Liver (tissue), 9 donors: Measurements from ENCODE around the gene SLC4A8. TPM values are rescaled to one million over a fixed set of nuclear protein-coding genes. Genes with fewer than 3 reads are reported as not detected.

Experiments used
- DNase-seq: peaks from one replicate; pipeline ENCODE4 v3.0.0-alpha.2; 2017; ENCODE audit warnings: low spot score
- H3K27ac ChIP-seq, 2 donors: one replicate each; pipeline ENCODE4 v1.7.0; 2013; ENCODE audit warnings: inconsistent platforms in 2 of 2, low read length in 2 of 2, control low read depth in 1 of 2, low read depth in 1 of 2, mild to moderate bottlenecking in 1 of 2
- H3K27me3 ChIP-seq, 4 donors: one replicate each; pipeline versions ENCODE4 v1.6.1 to v1.7.0; 2013; ENCODE audit warnings: low read length in 3 of 4, inconsistent platforms in 1 of 4, mild to moderate bottlenecking in 1 of 4, moderate library complexity in 1 of 4; ENCODE audit not compliant: control insufficient read depth in 4 of 4, insufficient read depth in 4 of 4
- H3K36me3 ChIP-seq, 4 donors: one replicate each; pipeline versions ENCODE4 v1.6.1 to v1.7.0; 2013; ENCODE audit warnings: low read length in 3 of 4, mild to moderate bottlenecking in 3 of 4, low read depth in 1 of 4, moderate library complexity in 1 of 4; ENCODE audit not compliant: control insufficient read depth in 4 of 4, insufficient read depth in 3 of 4
- H3K4me1 ChIP-seq, 4 donors: one replicate each; pipeline versions ENCODE4 v1.6.1 to v1.7.0; 2013; ENCODE audit warnings: low read length in 3 of 4, mild to moderate bottlenecking in 3 of 4, moderate library complexity in 1 of 4; ENCODE audit not compliant: control insufficient read depth in 4 of 4, insufficient read depth in 4 of 4
- H3K4me3 ChIP-seq, 3 donors: one replicate each; pipeline versions ENCODE4 v1.6.1 to v1.7.0; 2013; ENCODE audit warnings: low read length in 3 of 3, control low read depth in 1 of 3, low read depth in 1 of 3, mild to moderate bottlenecking in 1 of 3
- H3K9ac ChIP-seq, 2 donors: one replicate each; pipeline ENCODE4 v1.7.0; 2013; ENCODE audit warnings: low read length in 2 of 2, mild to moderate bottlenecking in 2 of 2, moderate library complexity in 2 of 2, control low read depth in 1 of 2, low read depth in 1 of 2
- H3K9me3 ChIP-seq, 4 donors: one replicate each; pipeline versions ENCODE4 v1.6.1 to v1.7.0; 2013; ENCODE audit warnings: low read length in 3 of 4; ENCODE audit not compliant: control insufficient read depth in 4 of 4
- ATF3 ChIP-seq: IDR thresholded peaks from 2 replicates; pipeline ENCODE4 v1.6.1; 2016; ENCODE audit warnings: antibody characterized with exemption
- EGR1 ChIP-seq, 2 donors: IDR thresholded peaks; 2 replicates each; pipeline ENCODE4 v1.6.1; 2016 to 2018; ENCODE audit warnings: antibody characterized with exemption in 2 of 2, low read depth in 2 of 2
- FOXA1 ChIP-seq: IDR thresholded peaks from 2 replicates; pipeline ENCODE4 v1.6.1; 2016; ENCODE audit warnings: antibody characterized with exemption
- FOXA2 ChIP-seq: IDR thresholded peaks from 2 replicates; pipeline ENCODE4 v1.6.1; 2016; ENCODE audit warnings: antibody characterized with exemption
- GABPA ChIP-seq, 2 donors: IDR thresholded peaks in 1 of 2; conservative IDR thresholded peaks in 1 of 2; 2 replicates each; pipeline ENCODE4 v1.6.1; 2016; ENCODE audit warnings: antibody characterized with exemption in 2 of 2, mild to moderate bottlenecking in 1 of 2, moderate library complexity in 1 of 2
- HNF4A ChIP-seq, 2 donors: conservative IDR thresholded peaks; 2 replicates each; pipeline ENCODE4 v1.6.1; 2016; ENCODE audit warnings: antibody characterized with exemption in 2 of 2, mild to moderate bottlenecking in 2 of 2
- HNF4G ChIP-seq: IDR thresholded peaks from 2 replicates; pipeline ENCODE4 v1.6.1; 2016; ENCODE audit warnings: antibody characterized with exemption
- JUND ChIP-seq, 2 donors: IDR thresholded peaks; 2 replicates each; pipeline ENCODE4 v1.6.1; 2016; ENCODE audit warnings: antibody characterized with exemption in 2 of 2
- MAX ChIP-seq: IDR thresholded peaks from 2 replicates; pipeline ENCODE4 v1.6.1; 2016; ENCODE audit warnings: antibody characterized with exemption
- REST ChIP-seq: IDR thresholded peaks from 2 replicates; pipeline ENCODE4 v1.6.1; 2016; ENCODE audit warnings: antibody characterized with exemption, mild to moderate bottlenecking
- RXRA ChIP-seq, 2 donors: IDR thresholded peaks; 2 replicates each; pipeline ENCODE4 v1.6.1; 2017 to 2018; ENCODE audit warnings: antibody characterized with exemption in 2 of 2, mild to moderate bottlenecking in 1 of 2
- SP1 ChIP-seq: IDR thresholded peaks from 2 replicates; pipeline ENCODE4 v1.6.1; 2018; ENCODE audit warnings: antibody characterized with exemption, mild to moderate bottlenecking
- TAF1 ChIP-seq: conservative IDR thresholded peaks from 2 replicates; pipeline ENCODE4 v1.6.1; 2016; ENCODE audit warnings: antibody characterized with exemption, mild to moderate bottlenecking
- YY1 ChIP-seq: IDR thresholded peaks from 2 replicates; pipeline ENCODE4 v1.6.1; 2016; ENCODE audit warnings: antibody characterized with exemption, mild to moderate bottlenecking
- ZBTB33 ChIP-seq: IDR thresholded peaks from 2 replicates; pipeline ENCODE4 v1.6.1; 2016; ENCODE audit warnings: antibody characterized with exemption
- WGBS: extraction: QIAGEN DNeasy Blood & Tissue Kit; methylation state at CpG from one replicate; pipeline ENCODE4 v1.1.7; 2013; 5-methylcytosine and 5-hydroxymethylcytosine counted together
- polyA plus RNA-seq, 2 donors: library from polyadenylated mRNA; stranded (reverse) in 1 of 2; unstranded in 1 of 2; fragments of 200-250 nt in 1 of 2; fragments of >200 nt in 1 of 2; fragmentation: Nextera tagmentation in 1 of 2; extraction: Ambion mirVana in 1 of 2; gene quantifications; one replicate each; pipeline versions ENCODE4 v1.2.1 to v1.2.3, GENCODE V29; 2013 to 2015
- total RNA-seq, 2 donors: library from RNA; depleted of rRNA; stranded (reverse); fragments of >200 nt; gene quantifications; one replicate each; pipeline ENCODE4 v1.2.3, GENCODE V29; 2014
- donor health status: healthy.
- donor health status: healthy.
- donor health status: healthy.
- donor health status: healthy.
- donor health status: healthy.

Gene SLC4A8
- total and polyA plus RNA-seq, 4 donors: 0.07 to 1.0 (median 0.75) TPM; not detected in 1

GRCh38 chr12:51540996-51541395 is 116.4 kb downstream of the SLC4A8 start:
- H3K4me1 ChIP-seq: no peaks in the 10 kb centered on the region
- no peaks in the 10 kb centered on the region for H3K9me3 ChIP-seq
- no peaks in the 10 kb centered on the region for H3K36me3 ChIP-seq
- H3K27ac ChIP-seq: no peak overlapping the region
- H3K9ac ChIP-seq: no peak overlapping the region
- TF ChIP-seq REST (no peak), FOXA1 (no peak), ATF3 (no peak), JUND (IDR thresholded peaks at IDR 0.05) (no peak), MAX (no peak), FOXA2 (no peak), HNF4G (no peak), SP1 (no peak)
- 88% methylated on average over 4 of the region's 4 CpGs for WGBS
- H3K27me3 ChIP-seq: no peaks in the 10 kb centered on the region
- H3K4me3 ChIP-seq: no peak overlapping the region
- no peak for DNase-seq

GRCh38 chr12:51546097-51546496 is 121.5 kb downstream of the SLC4A8 start:
- no peak overlapping the region for H3K27ac ChIP-seq
- no peak for TF ChIP-seq ZBTB33
- no peak for TF ChIP-seq FOXA2
- TF ChIP-seq TAF1: no peak
- TF ChIP-seq FOXA1: no peak
- TF ChIP-seq REST: no peak
- TF ChIP-seq MAX: no peak
- no peak for TF ChIP-seq RXRA (IDR thresholded peaks at IDR 0.05)
- TF ChIP-seq SP1: no peak
- TF ChIP-seq ATF3: no peak
- TF ChIP-seq GABPA (IDR thresholded peaks at IDR 0.05 in 1 of 2, conservative IDR thresholded peaks at IDR 0.05 in 1 of 2): no peak
- no peak for TF ChIP-seq YY1
- no peak for TF ChIP-seq HNF4A (conservative IDR thresholded peaks at IDR 0.05)
- TF ChIP-seq HNF4G: no peak
- no peak for TF ChIP-seq EGR1 (IDR thresholded peaks at IDR 0.05; ENCODE audit: low read depth in 2 of 2)
- no peaks in the 10 kb centered on the region for H3K27me3 ChIP-seq
- no peaks in the 10 kb centered on the region for H3K4me1 ChIP-seq
- no peak for DNase-seq
- H3K9ac ChIP-seq: no peak overlapping the region
- no peak overlapping the region for H3K4me3 ChIP-seq
- H3K9me3 ChIP-seq: no peaks in the 10 kb centered on the region
- H3K36me3 ChIP-seq: no peaks in the 10 kb centered on the region
